ENCODE data around the gene PRKAG2. TPM values are rescaled to one million over a fixed set of nuclear protein-coding genes. Genes with fewer than 3 reads are reported as not detected.

Gene PRKAG2
- total and polyA plus RNA-seq, 2 experiments from 2014 or later: 9.1 to 14.9 TPM

- TF ChIP-seq ZNF462 (CRISPR knock-in tag; IDR thresholded peaks at IDR 0.05) (no peak), STAT1 (IDR thresholded peaks at IDR 0.05; ENCODE audit: unreplicated experiment) (no peak), EZH2phosphoT487 (IDR thresholded peaks at IDR 0.05; ENCODE audit: unreplicated experiment) (no peak), ZNF331 (CRISPR knock-in tag; IDR thresholded peaks at IDR 0.05; ENCODE audit: low read depth) (no peak), REST (IDR thresholded peaks at IDR 0.05; ENCODE audit: unreplicated experiment) (no peak), JUNB (IDR thresholded peaks at IDR 0.05; ENCODE audit: unreplicated experiment) (no peak), CREB1 (CRISPR knock-in tag; IDR thresholded peaks at IDR 0.05; ENCODE audit: low read depth) (no peak), CTCF (conservative IDR thresholded peaks at IDR 0.05; ENCODE audit: low read depth in 2 of 2) (no peak), ZNF114 (CRISPR knock-in tag; IDR thresholded peaks at IDR 0.05) (no peak), POLR2AphosphoS5 (IDR thresholded peaks at IDR 0.05; ENCODE audit: low read depth) (no peak), EZH2 (IDR thresholded peaks at IDR 0.05; ENCODE audit: low read depth, unreplicated experiment) (no peak)
Measured at GRCh38 chr7:151662251-151662826, 214.6 kb downstream of the PRKAG2 start (continued).
